GDM1 (cell line): ENCODE measurements around the gene RABAC1.
"Not testable (repeated sequence)": the region's sequence is repeated elsewhere in the genome, so short reads cannot be mapped to it uniquely, and the experiment has no call there.

Experiments used
- DNase-seq: peaks from one replicate; lab custom pipeline; 2025; lab: John Stamatoyannopoulos, UW

Gene RABAC1

DNA sequence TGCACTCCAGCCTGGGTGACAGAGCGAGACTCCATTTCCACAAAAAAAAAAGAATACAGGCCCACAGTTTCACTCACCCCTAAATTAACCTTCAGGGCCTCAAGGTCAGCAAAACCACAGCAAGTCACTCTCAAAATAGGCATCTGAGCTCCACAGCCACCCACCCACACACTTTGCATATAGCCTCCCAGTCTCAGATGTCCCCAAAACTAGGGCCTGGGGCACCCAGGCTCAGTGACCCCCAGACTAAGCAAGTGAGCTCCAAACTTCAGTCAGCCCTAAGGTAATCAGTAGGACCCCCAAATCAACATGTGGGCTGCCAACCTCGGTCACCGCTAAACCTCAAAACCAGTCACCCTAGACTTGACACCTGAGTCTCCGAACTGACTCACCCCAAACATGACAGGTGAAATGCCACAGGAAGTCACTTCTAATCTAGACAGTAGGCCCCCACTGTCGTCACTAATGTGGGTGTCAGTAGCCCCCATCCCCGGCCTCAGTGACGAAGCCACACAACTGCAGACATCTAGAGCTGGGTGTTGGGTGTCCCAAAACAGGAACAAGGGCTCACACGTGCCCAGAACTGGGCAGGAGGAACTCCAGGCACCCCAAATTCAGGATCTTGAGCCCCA is 13.9 kb downstream of the RABAC1 start:
- no peak for DNase-seq

DNA sequence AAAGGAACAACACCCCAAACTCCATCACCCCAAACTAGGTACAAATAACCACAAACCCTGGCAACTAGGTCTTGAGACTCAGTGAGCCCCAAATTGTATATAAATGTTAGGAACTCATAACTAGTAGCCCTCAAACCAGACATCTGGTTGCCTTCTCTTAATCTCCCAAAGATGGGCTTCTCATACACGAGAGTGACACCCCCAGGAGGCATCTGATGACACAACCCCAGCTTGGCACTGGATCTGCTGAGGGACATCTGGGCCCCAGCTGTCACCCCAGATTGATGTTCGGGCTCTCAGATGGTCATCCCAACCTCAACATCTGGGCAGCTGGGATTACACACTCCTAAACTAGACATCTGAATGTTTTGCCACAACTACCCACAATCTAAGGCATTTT is 14.8 kb downstream of the RABAC1 start:
- DNase-seq: no peak

DNA sequence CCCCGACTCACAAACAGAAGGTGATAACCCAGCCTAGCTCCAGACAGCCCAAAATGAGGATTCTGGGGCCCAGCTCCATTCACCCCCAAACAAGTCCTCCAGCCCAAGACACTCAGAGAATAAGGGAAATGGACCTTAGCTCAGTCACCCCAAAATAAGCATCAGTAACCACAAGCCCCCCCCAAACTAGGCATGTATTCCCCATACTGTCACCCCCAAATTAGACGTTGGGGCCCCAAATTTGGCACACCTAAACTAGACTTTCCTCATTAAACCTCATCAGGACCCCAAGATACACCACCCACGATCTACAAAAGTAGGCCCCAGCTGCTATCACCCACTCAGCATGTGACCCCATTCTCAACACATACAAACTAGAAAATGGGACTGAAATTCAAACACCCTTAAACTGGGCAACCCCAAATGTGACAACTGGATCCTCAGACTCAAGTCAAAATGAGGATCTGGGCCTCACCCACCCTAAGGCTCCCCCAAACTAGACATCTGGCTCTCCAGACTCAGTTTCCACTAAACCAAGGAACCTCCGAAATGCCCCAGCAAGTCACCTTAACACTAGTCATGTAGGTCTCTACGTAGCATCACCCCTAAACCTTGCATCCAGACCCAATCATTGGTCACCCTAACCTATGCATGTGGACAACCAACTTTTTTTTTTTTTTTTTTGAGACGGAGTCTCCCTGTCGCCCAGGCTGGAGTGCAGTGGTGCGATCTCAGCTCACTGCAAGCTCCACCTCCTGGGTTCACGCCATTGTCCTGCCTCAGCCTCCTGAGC is 17.5 kb downstream of the RABAC1 start:
- DNase-seq: no peak

DNA sequence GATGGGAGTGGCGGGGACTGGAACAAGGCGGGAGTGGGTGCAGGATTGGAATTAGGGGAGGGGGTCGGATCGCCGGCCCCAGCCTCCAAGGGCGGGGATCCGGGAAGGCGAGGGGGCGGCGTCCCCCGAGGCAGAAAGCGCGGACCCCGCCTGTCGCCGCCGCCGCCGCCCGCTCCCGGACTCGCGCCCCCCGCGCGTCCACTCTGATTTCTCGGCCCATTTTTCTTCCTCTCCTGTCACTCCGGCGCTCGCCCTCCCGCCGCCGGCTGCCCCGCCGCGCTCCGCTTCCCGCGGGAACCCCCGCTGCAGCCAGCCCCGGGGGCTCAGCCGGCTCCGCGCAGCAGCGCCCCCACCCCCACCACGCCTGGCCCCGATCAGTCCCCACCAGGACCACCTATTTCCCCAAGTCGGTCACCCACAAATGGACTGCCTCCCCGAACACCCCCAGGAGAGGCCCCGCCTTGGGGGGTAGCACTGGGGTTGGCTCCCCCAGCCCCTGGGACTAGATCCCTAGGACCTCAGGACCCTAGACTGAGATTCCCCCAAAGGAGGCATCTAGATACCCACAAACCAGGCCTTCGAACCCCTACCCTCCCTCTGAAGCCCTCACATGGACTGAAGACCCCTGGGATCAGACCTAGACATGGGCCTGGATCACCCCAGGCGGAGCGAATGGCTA is 18.3 kb downstream of the RABAC1 start:
- DNase-seq: no peak

DNA sequence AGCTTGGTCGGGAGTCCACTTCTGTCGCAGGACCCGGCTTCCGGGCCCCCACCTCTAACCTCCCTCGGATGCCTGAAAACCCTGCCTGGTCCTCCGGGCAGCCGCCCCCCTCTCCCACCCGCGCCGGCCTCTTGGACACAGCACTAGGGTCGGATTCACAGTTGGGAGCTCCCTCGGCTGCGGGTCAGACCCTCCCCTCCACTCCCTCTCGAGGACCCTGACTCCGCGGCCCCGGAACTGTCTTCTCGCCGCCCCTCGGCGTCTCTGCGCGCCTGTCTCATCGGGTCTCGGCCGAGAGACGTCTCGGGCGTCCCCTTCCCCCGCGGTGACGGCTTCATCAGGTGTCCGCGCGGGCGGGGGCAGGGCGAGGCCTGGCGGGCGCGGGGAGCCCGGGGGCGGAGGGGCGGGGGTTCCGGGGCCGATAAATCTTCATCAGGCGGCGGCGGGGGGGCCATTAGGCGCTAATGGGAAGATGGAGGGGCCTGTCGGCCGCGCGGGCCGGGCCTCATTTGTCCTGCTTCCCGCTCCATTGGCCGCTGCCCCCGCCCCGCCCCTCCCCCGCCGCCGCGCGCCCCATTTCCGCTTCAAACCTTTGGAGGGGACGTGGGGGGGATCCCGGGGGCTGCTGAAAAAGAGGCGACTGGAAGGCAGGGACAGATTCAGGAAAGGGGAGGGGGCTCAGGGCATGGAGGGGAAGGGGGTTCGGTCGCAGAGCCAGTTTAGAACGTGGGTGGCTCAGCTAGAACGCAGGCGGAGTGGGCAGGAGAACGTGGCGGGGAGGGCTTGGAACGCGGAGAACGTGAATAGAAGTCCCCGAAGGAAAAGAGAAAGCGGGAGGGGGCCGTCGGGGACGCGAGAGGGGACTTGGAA is 19.0 kb downstream of the RABAC1 start:
- no peak for DNase-seq

DNA sequence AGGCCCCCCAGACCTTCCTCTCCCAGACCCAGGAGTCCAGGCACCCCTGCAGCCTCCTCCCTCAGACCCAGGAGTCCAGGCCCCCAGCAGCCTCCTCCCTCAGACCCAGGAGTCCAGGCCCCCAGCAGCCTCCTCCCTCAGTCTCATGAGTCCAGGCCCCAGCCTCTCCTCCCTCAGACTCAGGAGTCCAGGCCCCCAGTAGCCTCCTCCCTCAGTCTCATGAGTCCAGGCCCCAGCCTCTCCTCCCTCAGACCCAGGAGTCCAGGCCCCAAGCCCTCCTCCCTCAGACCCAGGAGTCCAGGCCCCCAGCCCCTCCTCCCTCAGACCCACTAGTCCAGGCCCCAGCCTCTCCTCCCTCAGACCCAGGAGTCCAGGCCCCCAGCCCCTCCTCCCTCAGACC is 19.9 kb downstream of the RABAC1 start:
- DNase-seq: not testable (repeated sequence)

DNA sequence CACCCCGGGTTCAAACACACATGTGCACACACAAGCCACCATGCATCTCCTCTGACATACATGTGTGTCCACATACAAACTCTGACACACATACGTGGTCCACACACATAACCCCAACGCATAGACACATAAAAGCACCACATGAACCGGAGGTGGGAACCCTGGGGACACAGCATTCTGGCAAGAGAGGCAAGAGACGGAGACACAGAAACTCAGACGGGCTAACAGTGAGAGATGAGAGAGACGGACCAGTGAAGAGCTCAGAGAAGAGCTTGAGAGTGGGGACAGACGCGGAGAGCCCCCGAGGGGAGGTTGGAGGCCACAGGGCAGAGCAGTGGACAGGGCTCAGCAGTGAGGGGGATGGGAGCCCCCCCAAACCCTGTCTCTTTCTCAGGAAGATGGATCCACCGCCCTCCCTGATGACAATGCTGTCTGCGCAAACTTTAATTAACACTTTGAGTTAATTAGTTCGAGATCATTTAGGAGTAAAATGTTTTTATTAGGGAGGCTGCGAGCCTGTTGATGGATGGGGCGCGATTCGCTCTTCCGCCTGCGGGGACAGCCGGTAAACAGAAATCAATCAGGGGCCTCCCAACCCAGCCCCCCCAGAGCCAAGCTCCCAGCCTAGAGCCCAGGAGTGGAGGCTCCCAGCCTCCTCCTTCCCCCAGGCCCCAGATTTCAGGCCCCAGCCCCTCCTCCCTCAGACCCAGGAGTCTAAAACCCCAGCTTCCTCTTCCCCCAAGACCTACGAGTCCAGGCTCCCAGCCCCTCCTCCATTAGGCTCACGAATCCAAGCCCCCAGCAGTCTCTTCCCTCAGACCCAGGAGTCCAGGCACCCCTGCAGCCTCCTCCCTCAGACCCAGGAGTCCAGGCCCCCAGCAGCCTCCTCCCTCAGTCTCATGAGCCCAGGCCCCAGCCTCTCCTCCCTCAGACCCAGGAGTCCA is 21.3 kb downstream of the RABAC1 start:
- peak; percentile 24 for DNase-seq

DNA sequence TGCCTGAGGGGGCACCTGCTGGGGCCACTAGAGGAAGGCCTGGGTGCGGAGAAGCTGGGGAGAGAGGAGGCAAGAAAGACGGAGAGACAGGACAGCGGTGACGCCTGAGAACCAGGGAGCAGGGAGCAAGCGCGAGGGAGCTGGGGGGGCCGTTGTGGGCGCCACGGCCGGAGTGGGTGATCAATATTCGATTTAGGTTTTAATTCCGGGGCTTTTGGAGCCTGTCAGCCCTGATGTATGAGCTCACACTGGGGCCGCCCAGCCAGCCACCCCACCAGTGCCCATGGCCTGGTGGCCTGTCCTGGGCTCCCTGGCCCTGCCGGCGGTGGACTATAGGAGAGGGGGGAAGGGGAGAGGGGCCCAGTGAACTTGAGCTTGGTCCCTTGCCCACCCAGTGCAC is 22.2 kb downstream of the RABAC1 start:
- no peak for DNase-seq

DNA sequence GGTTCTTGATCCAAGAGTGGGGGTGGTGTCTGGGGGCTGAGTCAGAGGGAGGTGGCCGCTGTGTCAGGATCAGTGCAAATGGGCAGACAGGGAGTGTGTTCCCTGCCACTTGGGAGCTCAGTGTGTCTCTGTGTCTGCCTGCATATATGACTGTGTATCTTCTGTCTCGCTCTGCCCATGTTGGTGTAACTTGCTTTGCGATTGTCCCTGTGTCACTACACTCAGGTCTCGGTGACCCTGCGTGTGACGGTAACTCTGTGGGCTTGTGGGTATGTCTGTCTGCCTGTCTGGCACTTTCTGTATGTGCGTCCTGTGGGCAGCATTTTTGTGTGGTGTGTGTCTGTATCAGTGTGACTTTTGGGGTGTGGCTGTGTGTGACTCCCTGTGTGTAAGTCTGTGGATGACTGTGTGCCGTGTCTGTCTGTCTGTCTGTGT is 22.7 kb downstream of the RABAC1 start:
- DNase-seq: no peak

DNA sequence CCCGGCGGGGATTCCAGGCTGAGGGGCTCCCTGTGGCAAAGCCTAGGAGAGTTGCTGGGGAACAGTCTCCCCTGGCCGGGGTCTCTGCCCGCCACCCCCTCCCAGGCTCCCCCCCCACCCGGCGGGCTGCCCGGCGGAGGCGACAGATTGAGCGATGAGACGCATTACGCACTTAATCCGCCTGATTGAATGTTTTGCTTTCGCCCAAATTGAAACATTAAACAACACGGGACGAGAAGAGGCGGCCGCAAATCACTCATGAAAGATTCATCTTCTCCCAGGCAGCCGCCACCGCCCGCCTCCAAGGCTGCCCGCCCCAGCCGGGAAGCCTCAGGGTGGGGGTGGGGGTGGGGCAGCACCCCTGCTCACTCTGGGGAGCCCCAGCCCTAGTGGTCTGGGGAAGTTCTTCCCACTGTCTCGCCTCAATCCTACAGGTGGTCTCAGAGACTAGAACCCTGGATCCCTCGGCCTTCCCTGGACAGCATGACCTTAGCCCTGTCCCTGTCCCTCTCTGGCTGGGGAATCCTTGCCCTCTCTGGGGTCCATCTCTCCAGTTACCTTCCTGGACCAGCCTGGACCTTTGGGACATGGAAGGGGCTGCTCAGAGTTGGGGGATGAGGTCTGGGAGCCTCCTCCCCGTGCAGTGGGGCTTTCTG is 23.2 kb downstream of the RABAC1 start:
- DNase-seq: no peak

DNA sequence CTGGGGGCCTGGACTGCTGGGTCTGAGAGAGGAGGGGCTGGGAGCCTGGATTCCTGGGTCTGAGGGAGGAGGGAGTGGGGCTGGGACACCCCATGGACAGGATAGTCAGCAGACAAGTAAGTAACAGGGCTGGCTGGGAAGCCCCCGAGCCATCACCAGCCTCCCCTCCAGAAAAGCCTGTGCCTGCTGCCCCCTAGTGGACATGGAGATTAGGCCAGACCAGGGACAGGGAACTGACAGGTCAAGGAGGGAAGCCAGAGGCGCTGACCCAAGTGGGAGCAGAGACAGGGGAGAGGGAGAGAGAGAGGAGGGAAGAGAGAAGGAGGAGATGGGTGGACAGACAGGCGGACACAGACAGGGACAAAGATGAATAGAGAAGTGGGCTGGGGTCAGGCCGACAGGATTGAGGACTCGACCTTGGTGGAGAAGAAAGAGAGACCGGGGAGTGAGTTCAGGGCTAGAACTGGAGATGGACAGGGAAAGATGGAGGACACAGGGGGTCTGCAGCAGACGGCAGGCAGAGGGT is 24.2 kb downstream of the RABAC1 start:
- peak; percentile 44 for DNase-seq

DNA sequence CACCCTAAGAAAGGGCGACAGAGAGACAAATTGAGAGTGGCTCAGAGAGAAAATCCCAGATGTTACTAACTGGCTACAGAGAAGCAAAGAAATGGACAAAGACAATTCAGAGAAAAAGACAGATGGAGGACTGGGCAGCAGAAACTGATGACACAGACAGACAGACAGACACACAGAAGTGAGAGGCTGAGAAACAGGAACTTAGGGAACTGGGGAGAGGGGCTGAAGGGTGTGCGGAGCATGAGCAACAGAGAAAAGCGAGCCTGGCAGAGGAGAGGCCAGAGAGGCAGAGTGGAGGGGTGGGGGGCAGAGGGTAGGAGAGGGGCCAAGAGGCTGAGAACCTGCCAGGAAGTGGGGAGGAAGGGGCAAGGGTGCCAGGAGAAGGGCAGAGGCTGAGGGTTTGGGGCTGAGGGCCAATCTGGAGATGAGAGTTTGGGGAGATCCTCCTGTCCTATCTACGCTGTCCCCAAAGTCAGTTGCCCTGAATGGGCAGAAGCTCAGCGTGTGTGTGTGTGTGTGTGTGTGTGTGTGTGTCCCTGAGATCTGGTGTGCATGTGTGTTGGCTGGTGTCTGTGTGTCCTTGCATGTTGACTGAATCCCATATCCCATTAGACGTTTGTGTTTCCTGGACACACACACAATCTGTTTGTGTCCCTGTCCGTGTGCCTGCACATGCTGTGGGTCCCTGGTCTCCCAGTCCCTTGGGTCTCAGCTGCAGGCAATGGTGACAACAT is 25.3 kb downstream of the RABAC1 start:
- peak; percentile 33 for DNase-seq

DNA sequence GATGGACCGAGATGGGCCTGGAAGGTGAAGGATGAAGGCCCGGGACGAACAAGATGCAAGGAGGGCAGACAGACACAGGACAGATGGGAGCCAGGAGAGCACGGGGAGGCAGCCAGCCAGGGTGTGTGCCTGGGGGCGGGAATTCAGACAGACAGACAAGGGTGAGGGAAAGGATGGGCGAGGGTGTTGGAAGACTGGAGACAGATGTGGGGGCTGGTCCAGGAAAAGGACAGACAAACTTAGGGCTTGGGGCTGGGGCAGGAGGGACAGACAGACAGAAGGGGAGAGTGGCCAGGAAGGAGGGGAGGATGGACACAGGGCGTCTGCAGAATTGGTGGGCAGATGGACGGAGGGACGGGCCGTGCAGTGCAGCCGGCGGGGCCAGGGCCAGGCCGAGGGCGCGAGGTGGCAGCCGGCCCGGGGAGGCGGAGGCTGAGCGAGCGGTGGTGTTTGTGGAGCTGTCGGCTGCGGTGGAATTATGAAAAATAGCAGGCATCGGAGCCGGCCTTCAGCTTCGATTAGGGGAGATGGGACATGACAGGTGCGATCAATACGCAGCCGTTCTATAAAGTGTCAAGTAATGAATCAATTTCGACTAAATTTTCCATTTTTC is 26.3 kb downstream of the RABAC1 start:
- no peak for DNase-seq

DNA sequence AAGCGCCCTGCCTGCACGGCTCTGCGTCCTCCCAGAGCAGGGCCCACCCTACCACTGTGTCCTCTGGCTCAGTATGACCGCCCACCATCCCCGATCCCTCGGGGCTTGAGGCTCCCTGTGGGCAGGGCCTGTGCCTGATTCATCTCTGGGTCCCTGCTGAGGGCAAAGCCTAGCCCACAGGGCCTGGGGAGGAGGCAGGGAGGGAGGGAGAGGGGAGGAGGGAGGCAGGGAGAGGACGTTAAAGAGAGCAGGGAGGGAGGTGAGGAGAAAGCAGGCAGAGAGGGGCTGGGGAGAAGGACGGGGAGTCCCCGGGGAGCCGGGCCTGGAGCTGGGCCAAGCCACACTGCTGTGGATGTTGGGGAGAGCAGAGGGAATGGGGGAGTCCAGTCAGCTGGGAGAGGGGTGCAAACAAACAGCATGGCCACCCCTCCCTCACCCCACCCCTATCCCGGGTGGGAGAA is 26.8 kb downstream of the RABAC1 start:
- DNase-seq: no peak

DNA sequence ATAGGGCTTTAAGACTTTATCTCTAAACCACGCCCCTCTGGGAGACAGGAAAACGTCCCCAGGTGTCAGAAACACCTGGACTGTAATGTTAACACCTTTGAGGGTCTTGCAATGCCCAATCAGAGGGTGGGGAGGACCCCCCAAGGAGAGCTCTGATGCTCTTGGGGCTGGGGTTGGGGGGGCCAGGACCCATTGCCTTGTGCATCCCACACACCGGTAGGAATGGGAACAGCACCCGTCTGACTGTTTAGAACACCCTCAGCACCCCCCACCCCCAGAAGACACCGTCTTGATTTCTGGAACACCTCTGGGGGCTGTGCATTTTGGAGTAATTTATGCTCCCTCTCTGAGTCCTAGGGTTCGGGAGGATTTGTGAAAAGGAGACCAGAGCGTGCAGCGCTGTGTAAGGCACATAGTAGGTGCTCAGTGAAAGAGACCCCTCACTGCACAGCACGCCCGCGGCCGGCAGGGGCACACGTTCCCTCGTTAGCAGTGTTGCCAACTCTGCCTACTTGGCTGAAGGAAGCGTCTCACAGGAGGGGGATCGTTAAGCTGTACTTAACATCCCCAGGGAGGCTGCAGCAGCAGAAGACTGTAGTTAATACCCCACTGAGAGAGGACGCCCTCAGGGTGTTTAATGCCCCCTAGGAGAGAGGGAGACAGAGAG is 28.1 kb downstream of the RABAC1 start:
- no peak for DNase-seq

DNA sequence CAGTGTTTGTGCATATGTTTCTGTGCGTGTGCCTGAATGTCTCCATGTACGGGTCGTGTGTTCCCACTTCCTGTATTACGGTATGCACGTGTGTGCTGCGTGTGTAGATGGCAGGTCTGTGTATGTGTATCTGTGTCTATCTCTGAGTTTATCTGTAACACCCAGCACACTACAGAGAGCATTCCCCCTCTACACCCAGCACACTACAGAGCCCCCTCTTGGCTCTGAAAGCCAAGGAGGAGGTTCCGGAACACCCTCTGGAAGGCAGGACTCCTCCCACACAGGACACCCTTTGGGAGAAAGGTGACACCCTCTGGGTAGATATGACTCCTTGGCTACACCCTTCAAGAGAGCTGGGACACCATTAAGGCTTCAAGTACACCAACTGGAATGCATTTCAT is 28.8 kb downstream of the RABAC1 start:
- no peak for DNase-seq

DNA sequence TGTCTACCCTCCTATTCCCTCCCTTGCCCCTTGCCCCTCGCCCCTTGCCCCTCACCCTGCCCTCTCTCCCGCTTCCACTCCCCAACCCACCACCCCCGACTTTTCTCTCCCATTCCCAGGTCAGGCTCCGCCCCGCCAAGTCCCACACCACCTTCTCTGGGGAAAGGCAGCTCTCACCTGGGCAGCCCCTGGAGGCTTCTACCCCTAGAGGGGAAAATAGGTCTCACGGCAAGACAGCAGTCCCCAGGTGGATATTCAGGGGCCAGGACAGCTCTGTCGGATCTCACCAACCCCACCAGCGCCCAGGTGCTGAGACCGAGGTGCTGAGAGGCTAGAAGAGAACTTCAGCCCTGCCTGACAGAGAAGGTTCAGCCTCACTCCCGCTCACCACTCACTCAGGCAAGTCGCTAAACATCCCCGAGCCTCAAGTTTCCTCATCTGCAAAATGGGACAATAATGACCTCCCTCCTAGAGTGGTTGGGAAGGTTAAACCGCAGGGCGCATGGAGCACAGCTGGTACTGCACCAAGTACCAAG is 29.5 kb downstream of the RABAC1 start:
- no peak for DNase-seq
